K562 (cell line): ENCODE results near the gene CNOT4. TPM values are rescaled to one million over a fixed set of nuclear protein-coding genes. Genes with fewer than 3 reads are reported as not detected.

Experiments used
- ARNT ChIP-seq, 2 experiments: fragments of 450-650 bp; IDR thresholded peaks; 2 replicates each; pipeline ENCODE4 v1.6.1; 2016; ENCODE audit warnings: mild to moderate bottlenecking in 1 of 2
- CREB1 ChIP-seq, 2 experiments: sonication (generic) in 1 of 2; formaldehyde crosslinking in 1 of 2; IDR thresholded peaks; 2 replicates each; pipeline versions ENCODE4 v1.6.1 to v1.8.0; 2012 to 2022; ENCODE audit warnings: inconsistent platforms in 1 of 2, mild to moderate bottlenecking in 1 of 2, missing genetic modification reagents in 1 of 2, moderate library complexity in 1 of 2
- E2F8 ChIP-seq: fragments of 450-650 bp; IDR thresholded peaks from 2 replicates; pipeline ENCODE4 v1.7.1; 2018; ENCODE audit warnings: mild to moderate bottlenecking, low read depth; ENCODE audit not compliant: partially characterized antibody
- HMG20B ChIP-seq: fragments of 250-450 bp; sonication (Bioruptor Pico); IDR thresholded peaks from 2 replicates; pipeline ENCODE4 v1.5.0; 2021; ENCODE audit warnings: mild to moderate bottlenecking
- IRF1 ChIP-seq: sonication (generic); formaldehyde crosslinking; IDR thresholded peaks from 2 replicates; pipeline ENCODE4 v1.8.0; 2022; ENCODE audit warnings: missing genetic modification reagents, mild to moderate bottlenecking, borderline replicate concordance
- JUNB ChIP-seq: fragments of 450-650 bp; formaldehyde crosslinking; conservative IDR thresholded peaks from 2 replicates; pipeline ENCODE4 v1.4.0; 2020; ENCODE audit warnings: mild to moderate bottlenecking
- KDM5B ChIP-seq: fragments of 200-600 bp; sonication (generic); IDR thresholded peaks from 2 replicates; pipeline ENCODE4 v1.6.1; 2012; ENCODE audit warnings: low read depth, mild to moderate bottlenecking, moderate library complexity, low read length, control low read depth, inconsistent platforms; ENCODE audit not compliant: insufficient replicate concordance
- MCM2 ChIP-seq: fragments of 450-650 bp; IDR thresholded peaks from 2 replicates; pipeline ENCODE4 v1.6.1; 2017; ENCODE audit warnings: low read depth, mild to moderate bottlenecking
- PBX2 ChIP-seq, 2 experiments: IDR thresholded peaks in 1 of 2; conservative IDR thresholded peaks in 1 of 2; 2 replicates each; pipeline ENCODE4 v1.6.1; 2016; ENCODE audit warnings: low read depth in 2 of 2, mild to moderate bottlenecking in 1 of 2, missing compliant biosample characterization in 1 of 2, missing genetic modification characterization in 1 of 2, moderate library complexity in 1 of 2
- U2AF2 ChIP-seq: fragments of 200-400 bp; formaldehyde crosslinking; optimal IDR thresholded peaks from 2 replicates; pipeline ENCODE3; 2017; ENCODE audit warnings: low read depth, mild to moderate bottlenecking, low read length
- UBTF ChIP-seq, 2 experiments: IDR thresholded peaks; 2 replicates each; pipeline ENCODE4 v1.6.1; 2012; ENCODE audit warnings: improper control_type of control experiment in 2 of 2, low read depth in 2 of 2, low read length in 2 of 2, borderline replicate concordance in 1 of 2
- ZBED1 ChIP-seq: IDR thresholded peaks from 2 replicates; pipeline ENCODE4 v1.6.1; 2014
- ZBTB17 ChIP-seq: fragments of 450-650 bp; formaldehyde crosslinking; IDR thresholded peaks from 2 replicates; pipeline ENCODE4 v1.4.0; 2020; ENCODE audit warnings: mild to moderate bottlenecking
- ZC3H8 ChIP-seq: fragments of 450-650 bp; IDR thresholded peaks from 2 replicates; pipeline ENCODE4 v1.6.1; 2017
- polyA plus RNA-seq, 8 experiments: library from polyadenylated mRNA; depleted of rRNA in 4 of 8; stranded (reverse) in 5 of 8; unstranded in 3 of 8; fragments of >200 nt; fragmentation: Nextera tagmentation in 2 of 8; fragmentation: Illumina TruSeq in 1 of 8; extraction: Ambion mirVana in 2 of 8; extraction: Trizol in 1 of 8; gene quantifications; 2 replicates each; pipeline versions ENCODE4 v1.2.1 to v1.2.3, GENCODE V29; 2011 to 2014; ENCODE audit warnings: inconsistent platforms in 1 of 8, missing spikeins in 1 of 8
- total RNA-seq, 7 experiments: library from RNA; depleted of rRNA in 6 of 7; stranded (reverse); fragments of >200 nt in 6 of 7; fragmentation: Illumina TruSeq in 2 of 7; extraction: Trizol in 2 of 7; gene quantifications; 2 replicates each; pipeline versions ENCODE4 v1.2.1 to v1.2.3, GENCODE V29; 2011 to 2021; ENCODE audit warnings: low replicate concordance in 1 of 7

CNOT4 gene
- total and polyA plus RNA-seq, 9 of the 15 experiments (the other 6 are each of a cell fraction or from before 2014, with no cell fraction given) = 8.6 to 24.1 (median 15.4) TPM

GRCh38 chr7:135510592-135511183 lies 786 bp upstream of the CNOT4 start (continued):
- TF ChIP-seq IRF1 (CRISPR knock-in tag) = no peak
- no peak for TF ChIP-seq MCM2
- no peak for TF ChIP-seq PBX2 (CRISPR knock-in tag; IDR thresholded peaks at IDR 0.05; ENCODE audit: low read depth)
- no peak for TF ChIP-seq PBX2 (tag; conservative IDR thresholded peaks at IDR 0.05; ENCODE audit: low read depth)
- TF ChIP-seq UBTF (IDR thresholded peaks at IDR 0.05; ENCODE audit: borderline replicate concordance in 1 of 2, low read depth in 2 of 2, low read length in 2 of 2) = 0 out of 4 replicates have a peak, but pooled peaks of 1 of the 2 experiments have one; percentile 28
- no peak for TF ChIP-seq U2AF2
- TF ChIP-seq ZC3H8 = no peak
- TF ChIP-seq JUNB (CRISPR knock-in tag) = no peak
- TF ChIP-seq CREB1 (IDR thresholded peaks at IDR 0.05) = no peak
- TF ChIP-seq CREB1 (CRISPR knock-in tag; IDR thresholded peaks at IDR 0.05) = no peak
- TF ChIP-seq ZBTB17 (CRISPR knock-in tag) = no peak
- no peak for TF ChIP-seq E2F8
- no peak for TF ChIP-seq ARNT (IDR thresholded peaks at IDR 0.05)
- no peak for TF ChIP-seq ZBED1
- TF ChIP-seq KDM5B = no peak
- TF ChIP-seq HMG20B (CRISPR knock-in tag) = no peak
